ENCODE data around the gene PRKCE. TPM values are rescaled to one million over a fixed set of nuclear protein-coding genes. Genes with fewer than 3 reads are reported as not detected.

Gene PRKCE
- total RNA-seq, 1 experiment from 2014 or later = 1.3 TPM

DNA sequence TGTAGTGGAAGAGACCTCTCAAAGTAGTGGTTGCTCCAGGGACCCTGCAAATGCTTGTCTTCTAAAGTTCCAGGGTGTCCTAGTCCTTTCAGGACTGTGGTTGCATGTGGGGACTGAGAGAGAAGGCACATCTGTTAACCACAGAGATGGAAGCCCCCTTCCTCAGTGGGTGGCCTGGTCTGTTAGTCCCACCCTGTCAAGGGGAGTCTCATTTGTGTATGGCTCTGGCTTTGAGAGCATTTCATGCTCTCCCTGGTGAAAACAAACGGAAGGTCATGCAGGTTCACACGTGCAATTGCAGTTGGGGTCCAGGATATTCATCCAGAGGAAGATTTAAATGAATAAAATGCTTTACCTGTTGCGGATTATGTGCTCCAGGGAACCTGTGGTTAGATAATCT, 219.6 kb downstream of the PRKCE start:
- TF ChIP-seq, protein P1, sequence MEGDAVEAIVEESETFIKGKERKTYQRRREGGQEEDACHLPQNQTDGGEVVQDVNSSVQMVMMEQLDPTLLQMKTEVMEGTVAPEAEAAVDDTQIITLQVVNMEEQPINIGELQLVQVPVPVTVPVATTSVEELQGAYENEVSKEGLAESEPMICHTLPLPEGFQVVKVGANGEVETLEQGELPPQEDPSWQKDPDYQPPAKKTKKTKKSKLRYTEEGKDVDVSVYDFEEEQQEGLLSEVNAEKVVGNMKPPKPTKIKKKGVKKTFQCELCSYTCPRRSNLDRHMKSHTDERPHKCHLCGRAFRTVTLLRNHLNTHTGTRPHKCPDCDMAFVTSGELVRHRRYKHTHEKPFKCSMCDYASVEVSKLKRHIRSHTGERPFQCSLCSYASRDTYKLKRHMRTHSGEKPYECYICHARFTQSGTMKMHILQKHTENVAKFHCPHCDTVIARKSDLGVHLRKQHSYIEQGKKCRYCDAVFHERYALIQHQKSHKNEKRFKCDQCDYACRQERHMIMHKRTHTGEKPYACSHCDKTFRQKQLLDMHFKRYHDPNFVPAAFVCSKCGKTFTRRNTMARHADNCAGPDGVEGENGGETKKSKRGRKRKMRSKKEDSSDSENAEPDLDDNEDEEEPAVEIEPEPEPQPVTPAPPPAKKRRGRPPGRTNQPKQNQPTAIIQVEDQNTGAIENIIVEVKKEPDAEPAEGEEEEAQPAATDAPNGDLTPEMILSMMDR (conservative IDR thresholded peaks at IDR 0.05) = no peak
- Histone ChIP-seq H2BK12ac (ENCODE audit: insufficient read length, low read depth, low read length) (no peak overlapping the region), H4K20me1 (ENCODE audit: control insufficient read depth, insufficient read depth, insufficient read length) (no peaks in the 10 kb centered on the region), H2BK20ac (ENCODE audit: low read depth, low read length, poor library complexity, severe bottlenecking) (no peak overlapping the region), H3K9ac (ENCODE audit: extremely low read depth, insufficient read length, low read length) (no peak overlapping the region), H3K27ac (ENCODE audit: insufficient read length, low read depth, low read length) (no peak overlapping the region), H2AFZ (ENCODE audit: low read length) (no peak overlapping the region), H2BK5ac (ENCODE audit: insufficient read length, low read length) (no peak overlapping the region), H3K56ac (ENCODE audit: insufficient read length, low read depth, low read length) (no peak overlapping the region), H3K4me1 (ENCODE audit: insufficient read depth, low read length) (no peaks in the 10 kb centered on the region), H3K79me2 (ENCODE audit: insufficient read depth, low read length) (no peaks in the 10 kb centered on the region), H3K4me2 (ENCODE audit: insufficient read depth, insufficient read length, low read length) (no peak overlapping the region), H3K79me1 (ENCODE audit: insufficient read depth, low read depth, low read length, poor library complexity, severe bottlenecking) (no peaks in the 10 kb centered on the region), H3K18ac (ENCODE audit: insufficient read length, low read depth, low read length) (no peak overlapping the region), H3K9me3 (ENCODE audit: control insufficient read depth, low read depth, low read length) (peaks cover under 1% of the 10 kb centered on the region), H3K4ac (ENCODE audit: low read depth, low read length) (no peak overlapping the region), H2AK5ac (ENCODE audit: insufficient read length, low read length) (no peak overlapping the region), H3K27me3 (ENCODE audit: insufficient read depth, low read length) (no peaks in the 10 kb centered on the region), H4K8ac (replicated peaks; ENCODE audit: insufficient read length, low read depth, low read length) (no peak overlapping the region), H2BK15ac (ENCODE audit: low read depth, low read length) (no peak overlapping the region), H3K23ac (ENCODE audit: insufficient read length, low read depth, low read length) (no peak overlapping the region), H3T11ph (ENCODE audit: low read length) (no peak overlapping the region), H4K5ac (ENCODE audit: insufficient read length, low read depth, low read length) (no peak overlapping the region), H3K23me2 (ENCODE audit: insufficient read length, low read depth, low read length, poor library complexity, severe bottlenecking) (no peaks in the 10 kb centered on the region), H2BK120ac (ENCODE audit: low read depth, low read length, poor library complexity, severe bottlenecking) (no peak overlapping the region), H4K91ac (ENCODE audit: insufficient read length, low read depth, low read length) (no peak overlapping the region), H3K14ac (ENCODE audit: insufficient read depth, low read length) (no peak overlapping the region)
- no peaks in the 10 kb centered on the region for H3K4me1 Mint-ChIP-seq
- H3K27me3 Mint-ChIP-seq (ENCODE audit: low read depth) = peaks cover 5% of the 10 kb centered on the region; the same call in 1 of the 2 replicates
- DNase-seq = no peak
- no CpG with 5 or more reads among the region's 3 CpGs for WGBS (ENCODE audit: extremely low coverage, insufficient read length, low lambda C conversion rate)
- H3K9me3 Mint-ChIP-seq = peaks cover under 1% of the 10 kb centered on the region in 2 experiments; a peak in 4 of 5 replicates
- 0 out of 7 replicates have a peak overlapping the region, but pooled peaks of 1 of the 3 experiments have one; percentile 22 for H3K27ac Mint-ChIP-seq
- H3K4me3 Mint-ChIP-seq = no peak overlapping the region
- H3K36me3 Mint-ChIP-seq (ENCODE audit: insufficient read depth in 1 of 3, low read depth in 3 of 3) = no peaks in the 10 kb centered on the region
